GM23338 (cell line): ENCODE measurements around the gene NOX5. TPM values are rescaled to one million over a fixed set of nuclear protein-coding genes. Genes with fewer than 3 reads are reported as not detected.

Experiments used
- ATAC-seq: fragments of 200-7000 bp; cut with Tn5 transposase; 3 replicates; pipeline ENCODE4 v1.9.1; 2020
- DNase-seq: peaks from one replicate; pipeline ENCODE4 v3.0.0-alpha.2; 2015; ENCODE audit warnings: low spot score
- H2AFZ ChIP-seq: fragments of 200-600 bp; sonication (generic); 2 replicates; pipeline ENCODE4 v1.8.0; 2016; ENCODE audit warnings: antibody characterized with exemption, mild to moderate bottlenecking, moderate library complexity
- H3F3A ChIP-seq: fragments of 200-600 bp; sonication (generic); replicated peaks from 2 replicates; pipeline ENCODE4 v1.8.0; 2017; ENCODE audit warnings: antibody characterized with exemption, mixed run types, low read depth
- H3K27ac ChIP-seq: fragments of 200-600 bp; sonication (generic); 2 replicates; pipeline ENCODE4 v1.6.1; 2016; ENCODE audit warnings: low read depth
- H3K27me3 ChIP-seq: fragments of 200-600 bp; sonication (generic); 2 replicates; pipeline ENCODE4 v1.8.0; 2016; ENCODE audit warnings: mild to moderate bottlenecking, mixed run types, moderate library complexity; ENCODE audit not compliant: insufficient read depth
- H3K36me3 ChIP-seq: fragments of 200-600 bp; sonication (generic); 2 replicates; pipeline ENCODE4 v1.8.0; 2016; ENCODE audit warnings: mild to moderate bottlenecking; ENCODE audit not compliant: insufficient read depth
- H3K4me1 ChIP-seq: fragments of 200-600 bp; sonication (generic); 2 replicates; pipeline ENCODE4 v1.8.0; 2016; ENCODE audit warnings: mild to moderate bottlenecking, moderate library complexity; ENCODE audit not compliant: insufficient read depth
- H3K4me2 ChIP-seq: fragments of 200-600 bp; sonication (generic); 2 replicates; pipeline ENCODE4 v1.7.1; 2017; ENCODE audit warnings: mixed run types
- H3K4me3 ChIP-seq: fragments of 200-600 bp; sonication (generic); 2 replicates; pipeline ENCODE4 v1.6.1; 2016; ENCODE audit warnings: mixed run types
- H3K79me2 ChIP-seq: fragments of 200-600 bp; sonication (generic); replicated peaks from 2 replicates; pipeline ENCODE4 v1.8.0; 2017; ENCODE audit warnings: mild to moderate bottlenecking; ENCODE audit not compliant: insufficient read depth
- H3K9me2 ChIP-seq: fragments of 200-600 bp; sonication (generic); 2 replicates; pipeline ENCODE4 v1.8.0; 2017; ENCODE audit not compliant: insufficient read depth
- H4K20me1 ChIP-seq: fragments of 200-600 bp; sonication (generic); replicated peaks from 2 replicates; pipeline ENCODE4 v1.8.0; 2017; ENCODE audit warnings: mild to moderate bottlenecking; ENCODE audit not compliant: insufficient read depth
- H3K27ac Mint-ChIP-seq: 2 replicates; pipeline ENCODE4 v1.8.0; 2020; ENCODE audit warnings: inconsistent platforms, mild to moderate bottlenecking, moderate library complexity, mixed read lengths
- H3K27me3 Mint-ChIP-seq: 3 replicates; pipeline ENCODE4 v1.8.0; 2022; ENCODE audit warnings: low read depth, mild to moderate bottlenecking, moderate library complexity, mixed read lengths, inconsistent platforms; ENCODE audit not compliant: insufficient read depth, poor library complexity
- H3K36me3 Mint-ChIP-seq: 3 replicates; pipeline ENCODE4 v1.8.0; 2021; ENCODE audit warnings: low read depth, mild to moderate bottlenecking, inconsistent platforms, moderate library complexity, mixed read lengths
- H3K4me1 Mint-ChIP-seq: 3 replicates; pipeline ENCODE4 v1.8.0; 2020; ENCODE audit warnings: mild to moderate bottlenecking, inconsistent platforms, mixed read lengths
- H3K4me3 Mint-ChIP-seq: 3 replicates; pipeline ENCODE4 v1.8.0; 2021; ENCODE audit warnings: moderate library complexity, mild to moderate bottlenecking, inconsistent platforms, mixed read lengths
- H3K9me3 Mint-ChIP-seq: 3 replicates; pipeline ENCODE4 v1.8.0; 2020; ENCODE audit warnings: moderate library complexity, mild to moderate bottlenecking, inconsistent platforms, mixed read lengths
- CREB1 ChIP-seq: fragments of 250-450 bp; sonication (Bioruptor Pico); IDR thresholded peaks from 2 replicates; pipeline ENCODE4 v1.5.0; 2020; ENCODE audit warnings: low read depth, mild to moderate bottlenecking, moderate library complexity
- EZH2 ChIP-seq: fragments of 200-600 bp; sonication (generic); IDR thresholded peaks from one replicate; pipeline ENCODE4 v1.8.0; 2017; ENCODE audit warnings: antibody characterized with exemption, mild to moderate bottlenecking, low read depth; ENCODE audit not compliant: unreplicated experiment
- EZH2phosphoT487 ChIP-seq: fragments of 200-600 bp; sonication (generic); IDR thresholded peaks from one replicate; pipeline ENCODE4 v1.8.1; 2018; ENCODE audit warnings: antibody characterized with exemption; ENCODE audit not compliant: unreplicated experiment
- JUNB ChIP-seq: IDR thresholded peaks from one replicate; pipeline ENCODE4 v1.6.1; 2016; ENCODE audit warnings: antibody characterized with exemption; ENCODE audit not compliant: unreplicated experiment
- NANOG ChIP-seq: IDR thresholded peaks from 2 replicates; pipeline ENCODE4 v1.6.1; 2016; ENCODE audit warnings: antibody characterized with exemption, borderline replicate concordance
- POLR2AphosphoS5 ChIP-seq: IDR thresholded peaks from 2 replicates; pipeline ENCODE4 v1.6.1; 2016; ENCODE audit warnings: antibody characterized with exemption, low read depth
- STAT1 ChIP-seq: IDR thresholded peaks from one replicate; pipeline ENCODE4 v1.6.1; 2016; ENCODE audit warnings: antibody characterized with exemption; ENCODE audit not compliant: unreplicated experiment
- ZNF114 ChIP-seq: fragments of 250-450 bp; sonication (Bioruptor Pico); IDR thresholded peaks from 2 replicates; pipeline ENCODE4 v1.5.0; 2020; ENCODE audit warnings: mild to moderate bottlenecking, moderate library complexity
- ZNF331 ChIP-seq: fragments of 250-450 bp; sonication (Bioruptor Pico); IDR thresholded peaks from 2 replicates; pipeline ENCODE4 v1.5.0; 2020; ENCODE audit warnings: low read depth, mild to moderate bottlenecking, moderate library complexity
- polyA plus RNA-seq: library from polyadenylated mRNA; unstranded; fragments of >200 nt; fragmentation: Nextera tagmentation; extraction: Ambion mirVana; gene quantifications from 2 replicates; pipeline ENCODE4 v1.2.1, GENCODE V29; 2016
- total RNA-seq: library from RNA; depleted of rRNA; stranded (reverse); fragments of >200 nt; shearing (Covaris generic); gene quantifications from 2 replicates; pipeline ENCODE4 v1.2.3, GENCODE V29; 2014
- TF ChIP-seq, protein P1 (sequence below), 2 experiments: fragments of 200-600 bp in 1 of 2; sonication (generic) in 1 of 2; conservative IDR thresholded peaks; 2 replicates each; pipeline versions ENCODE4 v1.5.1 to v1.6.1; 2016 to 2017; ENCODE audit warnings: antibody characterized with exemption in 2 of 2, low read depth in 2 of 2, mild to moderate bottlenecking in 2 of 2, moderate library complexity in 1 of 2
- TF ChIP-seq, protein P2 (sequence below): IDR thresholded peaks from one replicate; pipeline ENCODE4 v1.6.1; 2018; ENCODE audit warnings: antibody characterized with exemption; ENCODE audit not compliant: unreplicated experiment
- TF ChIP-seq, protein P3 (sequence below): IDR thresholded peaks from 2 replicates; pipeline ENCODE4 v1.6.1; 2016; ENCODE audit warnings: antibody characterized with exemption
- TF ChIP-seq, protein P4 (sequence below): fragments of 250-450 bp; sonication (Bioruptor Pico); IDR thresholded peaks from 2 replicates; pipeline ENCODE4 v1.5.0; 2020; ENCODE audit warnings: mild to moderate bottlenecking, moderate library complexity

The NOX5 gene
- total and polyA plus RNA-seq, 2 experiments from 2014 or later, result 0.03 TPM; not detected in 1

DNA sequence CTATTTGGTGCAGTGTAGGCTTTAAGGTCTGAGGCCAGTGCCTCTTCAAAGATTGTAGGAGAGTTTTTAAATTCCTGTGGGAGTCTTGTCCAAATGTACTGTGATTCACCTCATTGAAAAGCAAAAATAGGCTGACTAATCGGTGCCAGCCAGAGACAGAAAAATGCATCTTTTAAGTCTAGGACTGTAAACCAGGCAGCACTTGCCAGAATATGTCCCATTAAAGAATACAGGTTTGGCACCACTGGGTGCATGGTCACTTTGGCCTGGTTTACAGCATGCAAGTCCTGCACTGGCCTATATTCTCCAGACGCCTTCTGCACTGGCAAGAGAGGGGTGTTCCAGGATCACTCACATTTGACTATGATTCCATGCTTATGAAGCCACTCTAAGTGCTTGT is 20.3 kb upstream of the NOX5 start:
- DNase-seq (no peak), ATAC-seq (no peak)
- no peak overlapping the region for H3K4me2 ChIP-seq
- no peak overlapping the region for H3K27ac ChIP-seq
- H3K27me3 Mint-ChIP-seq, result peaks cover 19% of the 10 kb centered on the region
- H3K4me1 Mint-ChIP-seq, result peaks cover 35% of the 10 kb centered on the region
- H3K79me2 ChIP-seq, result no peaks in the 10 kb centered on the region
- no peak overlapping the region for H3K27ac Mint-ChIP-seq
- no peaks in the 10 kb centered on the region for H4K20me1 ChIP-seq
- H3K4me1 ChIP-seq, result peaks cover 18% of the 10 kb centered on the region
- no peaks in the 10 kb centered on the region for H3K27me3 ChIP-seq
- no peak overlapping the region for H3K4me3 ChIP-seq
- H3K36me3 ChIP-seq, result no peaks in the 10 kb centered on the region
- H2AFZ ChIP-seq, result no peak overlapping the region
- no peak overlapping the region for H3K4me3 Mint-ChIP-seq
- TF ChIP-seq EZH2phosphoT487, result no peak
- TF ChIP-seq ZNF331, result no peak
- no peak for TF ChIP-seq ZNF114 (CRISPR knock-in tag)
- TF ChIP-seq, protein P1, sequence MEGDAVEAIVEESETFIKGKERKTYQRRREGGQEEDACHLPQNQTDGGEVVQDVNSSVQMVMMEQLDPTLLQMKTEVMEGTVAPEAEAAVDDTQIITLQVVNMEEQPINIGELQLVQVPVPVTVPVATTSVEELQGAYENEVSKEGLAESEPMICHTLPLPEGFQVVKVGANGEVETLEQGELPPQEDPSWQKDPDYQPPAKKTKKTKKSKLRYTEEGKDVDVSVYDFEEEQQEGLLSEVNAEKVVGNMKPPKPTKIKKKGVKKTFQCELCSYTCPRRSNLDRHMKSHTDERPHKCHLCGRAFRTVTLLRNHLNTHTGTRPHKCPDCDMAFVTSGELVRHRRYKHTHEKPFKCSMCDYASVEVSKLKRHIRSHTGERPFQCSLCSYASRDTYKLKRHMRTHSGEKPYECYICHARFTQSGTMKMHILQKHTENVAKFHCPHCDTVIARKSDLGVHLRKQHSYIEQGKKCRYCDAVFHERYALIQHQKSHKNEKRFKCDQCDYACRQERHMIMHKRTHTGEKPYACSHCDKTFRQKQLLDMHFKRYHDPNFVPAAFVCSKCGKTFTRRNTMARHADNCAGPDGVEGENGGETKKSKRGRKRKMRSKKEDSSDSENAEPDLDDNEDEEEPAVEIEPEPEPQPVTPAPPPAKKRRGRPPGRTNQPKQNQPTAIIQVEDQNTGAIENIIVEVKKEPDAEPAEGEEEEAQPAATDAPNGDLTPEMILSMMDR (conservative IDR thresholded peaks at IDR 0.05; ENCODE audit: low read depth in 2 of 2), result no peak
- TF ChIP-seq, protein P2, sequence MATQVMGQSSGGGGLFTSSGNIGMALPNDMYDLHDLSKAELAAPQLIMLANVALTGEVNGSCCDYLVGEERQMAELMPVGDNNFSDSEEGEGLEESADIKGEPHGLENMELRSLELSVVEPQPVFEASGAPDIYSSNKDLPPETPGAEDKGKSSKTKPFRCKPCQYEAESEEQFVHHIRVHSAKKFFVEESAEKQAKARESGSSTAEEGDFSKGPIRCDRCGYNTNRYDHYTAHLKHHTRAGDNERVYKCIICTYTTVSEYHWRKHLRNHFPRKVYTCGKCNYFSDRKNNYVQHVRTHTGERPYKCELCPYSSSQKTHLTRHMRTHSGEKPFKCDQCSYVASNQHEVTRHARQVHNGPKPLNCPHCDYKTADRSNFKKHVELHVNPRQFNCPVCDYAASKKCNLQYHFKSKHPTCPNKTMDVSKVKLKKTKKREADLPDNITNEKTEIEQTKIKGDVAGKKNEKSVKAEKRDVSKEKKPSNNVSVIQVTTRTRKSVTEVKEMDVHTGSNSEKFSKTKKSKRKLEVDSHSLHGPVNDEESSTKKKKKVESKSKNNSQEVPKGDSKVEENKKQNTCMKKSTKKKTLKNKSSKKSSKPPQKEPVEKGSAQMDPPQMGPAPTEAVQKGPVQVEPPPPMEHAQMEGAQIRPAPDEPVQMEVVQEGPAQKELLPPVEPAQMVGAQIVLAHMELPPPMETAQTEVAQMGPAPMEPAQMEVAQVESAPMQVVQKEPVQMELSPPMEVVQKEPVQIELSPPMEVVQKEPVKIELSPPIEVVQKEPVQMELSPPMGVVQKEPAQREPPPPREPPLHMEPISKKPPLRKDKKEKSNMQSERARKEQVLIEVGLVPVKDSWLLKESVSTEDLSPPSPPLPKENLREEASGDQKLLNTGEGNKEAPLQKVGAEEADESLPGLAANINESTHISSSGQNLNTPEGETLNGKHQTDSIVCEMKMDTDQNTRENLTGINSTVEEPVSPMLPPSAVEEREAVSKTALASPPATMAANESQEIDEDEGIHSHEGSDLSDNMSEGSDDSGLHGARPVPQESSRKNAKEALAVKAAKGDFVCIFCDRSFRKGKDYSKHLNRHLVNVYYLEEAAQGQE, result no peak
- no peak for TF ChIP-seq CREB1 (CRISPR knock-in tag)
- no peak for TF ChIP-seq NANOG
- TF ChIP-seq, protein P3, sequence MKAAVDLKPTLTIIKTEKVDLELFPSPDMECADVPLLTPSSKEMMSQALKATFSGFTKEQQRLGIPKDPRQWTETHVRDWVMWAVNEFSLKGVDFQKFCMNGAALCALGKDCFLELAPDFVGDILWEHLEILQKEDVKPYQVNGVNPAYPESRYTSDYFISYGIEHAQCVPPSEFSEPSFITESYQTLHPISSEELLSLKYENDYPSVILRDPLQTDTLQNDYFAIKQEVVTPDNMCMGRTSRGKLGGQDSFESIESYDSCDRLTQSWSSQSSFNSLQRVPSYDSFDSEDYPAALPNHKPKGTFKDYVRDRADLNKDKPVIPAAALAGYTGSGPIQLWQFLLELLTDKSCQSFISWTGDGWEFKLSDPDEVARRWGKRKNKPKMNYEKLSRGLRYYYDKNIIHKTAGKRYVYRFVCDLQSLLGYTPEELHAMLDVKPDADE, result no peak
- TF ChIP-seq EZH2, result no peak
- TF ChIP-seq, protein P4, sequence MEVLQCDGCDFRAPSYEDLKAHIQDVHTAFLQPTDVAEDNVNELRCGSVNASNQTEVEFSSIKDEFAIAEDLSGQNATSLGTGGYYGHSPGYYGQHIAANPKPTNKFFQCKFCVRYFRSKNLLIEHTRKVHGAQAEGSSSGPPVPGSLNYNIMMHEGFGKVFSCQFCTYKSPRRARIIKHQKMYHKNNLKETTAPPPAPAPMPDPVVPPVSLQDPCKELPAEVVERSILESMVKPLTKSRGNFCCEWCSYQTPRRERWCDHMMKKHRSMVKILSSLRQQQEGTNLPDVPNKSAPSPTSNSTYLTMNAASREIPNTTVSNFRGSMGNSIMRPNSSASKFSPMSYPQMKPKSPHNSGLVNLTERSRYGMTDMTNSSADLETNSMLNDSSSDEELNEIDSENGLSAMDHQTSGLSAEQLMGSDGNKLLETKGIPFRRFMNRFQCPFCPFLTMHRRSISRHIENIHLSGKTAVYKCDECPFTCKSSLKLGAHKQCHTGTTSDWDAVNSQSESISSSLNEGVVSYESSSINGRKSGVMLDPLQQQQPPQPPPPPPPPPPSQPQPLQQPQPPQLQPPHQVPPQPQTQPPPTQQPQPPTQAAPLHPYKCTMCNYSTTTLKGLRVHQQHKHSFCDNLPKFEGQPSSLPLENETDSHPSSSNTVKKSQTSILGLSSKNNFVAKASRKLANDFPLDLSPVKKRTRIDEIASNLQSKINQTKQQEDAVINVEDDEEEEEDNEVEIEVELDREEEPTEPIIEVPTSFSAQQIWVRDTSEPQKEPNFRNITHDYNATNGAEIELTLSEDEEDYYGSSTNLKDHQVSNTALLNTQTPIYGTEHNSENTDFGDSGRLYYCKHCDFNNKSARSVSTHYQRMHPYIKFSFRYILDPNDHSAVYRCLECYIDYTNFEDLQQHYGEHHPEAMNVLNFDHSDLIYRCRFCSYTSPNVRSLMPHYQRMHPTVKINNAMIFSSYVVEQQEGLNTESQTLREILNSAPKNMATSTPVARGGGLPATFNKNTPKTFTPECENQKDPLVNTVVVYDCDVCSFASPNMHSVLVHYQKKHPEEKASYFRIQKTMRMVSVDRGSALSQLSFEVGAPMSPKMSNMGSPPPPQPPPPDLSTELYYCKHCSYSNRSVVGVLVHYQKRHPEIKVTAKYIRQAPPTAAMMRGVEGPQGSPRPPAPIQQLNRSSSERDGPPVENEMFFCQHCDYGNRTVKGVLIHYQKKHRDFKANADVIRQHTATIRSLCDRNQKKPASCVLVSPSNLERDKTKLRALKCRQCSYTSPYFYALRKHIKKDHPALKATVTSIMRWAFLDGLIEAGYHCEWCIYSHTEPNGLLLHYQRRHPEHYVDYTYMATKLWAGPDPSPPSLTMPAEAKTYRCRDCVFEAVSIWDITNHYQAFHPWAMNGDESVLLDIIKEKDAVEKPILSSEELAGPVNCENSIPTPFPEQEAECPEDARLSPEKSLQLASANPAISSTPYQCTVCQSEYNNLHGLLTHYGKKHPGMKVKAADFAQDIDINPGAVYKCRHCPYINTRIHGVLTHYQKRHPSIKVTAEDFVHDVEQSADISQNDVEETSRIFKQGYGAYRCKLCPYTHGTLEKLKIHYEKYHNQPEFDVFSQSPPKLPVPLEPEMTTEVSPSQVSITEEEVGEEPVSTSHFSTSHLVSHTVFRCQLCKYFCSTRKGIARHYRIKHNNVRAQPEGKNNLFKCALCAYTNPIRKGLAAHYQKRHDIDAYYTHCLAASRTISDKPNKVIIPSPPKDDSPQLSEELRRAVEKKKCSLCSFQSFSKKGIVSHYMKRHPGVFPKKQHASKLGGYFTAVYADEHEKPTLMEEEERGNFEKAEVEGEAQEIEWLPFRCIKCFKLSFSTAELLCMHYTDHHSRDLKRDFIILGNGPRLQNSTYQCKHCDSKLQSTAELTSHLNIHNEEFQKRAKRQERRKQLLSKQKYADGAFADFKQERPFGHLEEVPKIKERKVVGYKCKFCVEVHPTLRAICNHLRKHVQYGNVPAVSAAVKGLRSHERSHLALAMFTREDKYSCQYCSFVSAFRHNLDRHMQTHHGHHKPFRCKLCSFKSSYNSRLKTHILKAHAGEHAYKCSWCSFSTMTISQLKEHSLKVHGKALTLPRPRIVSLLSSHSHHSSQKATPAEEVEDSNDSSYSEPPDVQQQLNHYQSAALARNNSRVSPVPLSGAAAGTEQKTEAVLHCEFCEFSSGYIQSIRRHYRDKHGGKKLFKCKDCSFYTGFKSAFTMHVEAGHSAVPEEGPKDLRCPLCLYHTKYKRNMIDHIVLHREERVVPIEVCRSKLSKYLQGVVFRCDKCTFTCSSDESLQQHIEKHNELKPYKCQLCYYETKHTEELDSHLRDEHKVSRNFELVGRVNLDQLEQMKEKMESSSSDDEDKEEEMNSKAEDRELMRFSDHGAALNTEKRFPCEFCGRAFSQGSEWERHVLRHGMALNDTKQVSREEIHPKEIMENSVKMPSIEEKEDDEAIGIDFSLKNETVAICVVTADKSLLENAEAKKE (CRISPR knock-in tag), result no peak
- TF ChIP-seq POLR2AphosphoS5, result no peak
- no peak for TF ChIP-seq STAT1
- TF ChIP-seq JUNB, result no peak
- H3K36me3 Mint-ChIP-seq, result peaks cover 7% of the 10 kb centered on the region; the same call in 1 of the 3 replicates
- H3F3A ChIP-seq, result no peaks in the 10 kb centered on the region
- peaks cover 11% of the 10 kb centered on the region for H3K9me3 Mint-ChIP-seq
- peaks cover 8% of the 10 kb centered on the region for H3K9me2 ChIP-seq
